ENCODE measurements around the gene MAJIN. TPM values are rescaled to one million over a fixed set of nuclear protein-coding genes. Genes with fewer than 3 reads are reported as not detected.

The MAJIN gene
- total and polyA plus RNA-seq, 2 experiments from 2014 or later, result not detected

GRCh38 chr11:64897381-64898075, 74.4 kb downstream of the MAJIN start:
- Histone ChIP-seq H3K36me3 (ENCODE audit: insufficient read depth) (no peaks in the 10 kb centered on the region), H3K79me2 (replicated peaks; ENCODE audit: insufficient read depth) (no peaks in the 10 kb centered on the region), H3K4me2 (no peak overlapping the region), H4K20me1 (replicated peaks; ENCODE audit: insufficient read depth) (no peaks in the 10 kb centered on the region), H3K4me3 (no peak overlapping the region), H3K4me1 (ENCODE audit: insufficient read depth) (no peaks in the 10 kb centered on the region), H3F3A (replicated peaks; ENCODE audit: low read depth) (no peaks in the 10 kb centered on the region), H3K27me3 (ENCODE audit: insufficient read depth) (no peaks in the 10 kb centered on the region), H3K9me2 (ENCODE audit: insufficient read depth) (no peaks in the 10 kb centered on the region), H2AFZ (no peak overlapping the region), H3K27ac (ENCODE audit: low read depth) (no peak overlapping the region)
- no peak for ATAC-seq
- H3K27me3 Mint-ChIP-seq (ENCODE audit: insufficient read depth, low read depth, poor library complexity), result peaks cover 18% of the 10 kb centered on the region
- no peaks in the 10 kb centered on the region for H3K36me3 Mint-ChIP-seq (ENCODE audit: low read depth)
- no peak overlapping the region for H3K4me3 Mint-ChIP-seq
- TF ChIP-seq CREB1 (CRISPR knock-in tag; IDR thresholded peaks at IDR 0.05; ENCODE audit: low read depth), result no peak
- no peak for TF ChIP-seq ZNF462 (CRISPR knock-in tag; IDR thresholded peaks at IDR 0.05)
- no peak for TF ChIP-seq ZNF114 (CRISPR knock-in tag; IDR thresholded peaks at IDR 0.05)
- TF ChIP-seq NANOG (IDR thresholded peaks at IDR 0.05; ENCODE audit: borderline replicate concordance), result no peak
- TF ChIP-seq EZH2 (IDR thresholded peaks at IDR 0.05; ENCODE audit: low read depth, unreplicated experiment), result no peak
- no peak for TF ChIP-seq CTCF (conservative IDR thresholded peaks at IDR 0.05; ENCODE audit: low read depth in 2 of 2)
- TF ChIP-seq JUNB (IDR thresholded peaks at IDR 0.05; ENCODE audit: unreplicated experiment), result no peak
- TF ChIP-seq, protein P1, sequence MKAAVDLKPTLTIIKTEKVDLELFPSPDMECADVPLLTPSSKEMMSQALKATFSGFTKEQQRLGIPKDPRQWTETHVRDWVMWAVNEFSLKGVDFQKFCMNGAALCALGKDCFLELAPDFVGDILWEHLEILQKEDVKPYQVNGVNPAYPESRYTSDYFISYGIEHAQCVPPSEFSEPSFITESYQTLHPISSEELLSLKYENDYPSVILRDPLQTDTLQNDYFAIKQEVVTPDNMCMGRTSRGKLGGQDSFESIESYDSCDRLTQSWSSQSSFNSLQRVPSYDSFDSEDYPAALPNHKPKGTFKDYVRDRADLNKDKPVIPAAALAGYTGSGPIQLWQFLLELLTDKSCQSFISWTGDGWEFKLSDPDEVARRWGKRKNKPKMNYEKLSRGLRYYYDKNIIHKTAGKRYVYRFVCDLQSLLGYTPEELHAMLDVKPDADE (IDR thresholded peaks at IDR 0.05), result no peak
- TF ChIP-seq POLR2AphosphoS5 (IDR thresholded peaks at IDR 0.05; ENCODE audit: low read depth), result no peak
- TF ChIP-seq ZNF331 (CRISPR knock-in tag; IDR thresholded peaks at IDR 0.05; ENCODE audit: low read depth), result no peak
- no peak for TF ChIP-seq EZH2phosphoT487 (IDR thresholded peaks at IDR 0.05; ENCODE audit: unreplicated experiment)
- no peak for TF ChIP-seq STAT1 (IDR thresholded peaks at IDR 0.05; ENCODE audit: unreplicated experiment)
- TF ChIP-seq, protein P2, sequence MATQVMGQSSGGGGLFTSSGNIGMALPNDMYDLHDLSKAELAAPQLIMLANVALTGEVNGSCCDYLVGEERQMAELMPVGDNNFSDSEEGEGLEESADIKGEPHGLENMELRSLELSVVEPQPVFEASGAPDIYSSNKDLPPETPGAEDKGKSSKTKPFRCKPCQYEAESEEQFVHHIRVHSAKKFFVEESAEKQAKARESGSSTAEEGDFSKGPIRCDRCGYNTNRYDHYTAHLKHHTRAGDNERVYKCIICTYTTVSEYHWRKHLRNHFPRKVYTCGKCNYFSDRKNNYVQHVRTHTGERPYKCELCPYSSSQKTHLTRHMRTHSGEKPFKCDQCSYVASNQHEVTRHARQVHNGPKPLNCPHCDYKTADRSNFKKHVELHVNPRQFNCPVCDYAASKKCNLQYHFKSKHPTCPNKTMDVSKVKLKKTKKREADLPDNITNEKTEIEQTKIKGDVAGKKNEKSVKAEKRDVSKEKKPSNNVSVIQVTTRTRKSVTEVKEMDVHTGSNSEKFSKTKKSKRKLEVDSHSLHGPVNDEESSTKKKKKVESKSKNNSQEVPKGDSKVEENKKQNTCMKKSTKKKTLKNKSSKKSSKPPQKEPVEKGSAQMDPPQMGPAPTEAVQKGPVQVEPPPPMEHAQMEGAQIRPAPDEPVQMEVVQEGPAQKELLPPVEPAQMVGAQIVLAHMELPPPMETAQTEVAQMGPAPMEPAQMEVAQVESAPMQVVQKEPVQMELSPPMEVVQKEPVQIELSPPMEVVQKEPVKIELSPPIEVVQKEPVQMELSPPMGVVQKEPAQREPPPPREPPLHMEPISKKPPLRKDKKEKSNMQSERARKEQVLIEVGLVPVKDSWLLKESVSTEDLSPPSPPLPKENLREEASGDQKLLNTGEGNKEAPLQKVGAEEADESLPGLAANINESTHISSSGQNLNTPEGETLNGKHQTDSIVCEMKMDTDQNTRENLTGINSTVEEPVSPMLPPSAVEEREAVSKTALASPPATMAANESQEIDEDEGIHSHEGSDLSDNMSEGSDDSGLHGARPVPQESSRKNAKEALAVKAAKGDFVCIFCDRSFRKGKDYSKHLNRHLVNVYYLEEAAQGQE (IDR thresholded peaks at IDR 0.05; ENCODE audit: unreplicated experiment), result no peak
- peaks cover 5% of the 10 kb centered on the region; the same call in 2 of the 3 replicates for H3K4me1 Mint-ChIP-seq
- no peak overlapping the region for H3K27ac Mint-ChIP-seq
- H3K9me3 Mint-ChIP-seq, result no peaks in the 10 kb centered on the region
- DNase-seq (ENCODE audit: low spot score), result no peak
